ENCODE results near the gene RPL5. TPM values are rescaled to one million over a fixed set of nuclear protein-coding genes. Genes with fewer than 3 reads are reported as not detected.

The RPL5 gene
- total RNA-seq, 2 donors from 2014 or later: 749 to 786 TPM

DNA sequence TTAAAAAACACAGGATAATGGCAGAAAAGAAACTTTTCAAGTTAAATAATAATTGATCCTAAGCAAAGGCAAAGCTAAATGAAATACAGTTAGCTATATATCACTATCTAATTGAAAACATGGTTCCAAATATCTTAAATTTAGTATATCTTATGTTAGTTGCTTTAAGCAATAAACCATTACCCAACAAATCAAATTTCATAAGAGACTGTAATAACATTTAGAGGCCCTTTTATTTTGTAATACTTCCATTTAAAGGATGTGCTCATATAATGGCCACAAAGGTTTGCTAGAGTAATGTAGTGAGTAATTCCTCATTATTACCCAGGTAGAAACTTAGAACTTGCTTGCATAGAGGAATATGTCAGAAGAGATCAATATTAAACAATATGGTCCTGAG lies 32.3 kb downstream of the RPL5 start:
- H3K9me3 ChIP-seq: no peaks in the 10 kb centered on the region
- intact Hi-C loops (cut with DNase I): no loop called here
- no peaks in the 10 kb centered on the region for H3K4me1 ChIP-seq

GRCh38 chr1:92870591-92870990 lies 38.8 kb downstream of the RPL5 start:
- no peak overlapping the region for H3K4me3 ChIP-seq
- intact Hi-C loops (cut with DNase I): no loop called here
- no peak overlapping the region for H3K27ac ChIP-seq
- H3K27me3 ChIP-seq: no peaks in the 10 kb centered on the region
- no peaks in the 10 kb centered on the region for H3K4me1 ChIP-seq
- TF ChIP-seq, protein P1, sequence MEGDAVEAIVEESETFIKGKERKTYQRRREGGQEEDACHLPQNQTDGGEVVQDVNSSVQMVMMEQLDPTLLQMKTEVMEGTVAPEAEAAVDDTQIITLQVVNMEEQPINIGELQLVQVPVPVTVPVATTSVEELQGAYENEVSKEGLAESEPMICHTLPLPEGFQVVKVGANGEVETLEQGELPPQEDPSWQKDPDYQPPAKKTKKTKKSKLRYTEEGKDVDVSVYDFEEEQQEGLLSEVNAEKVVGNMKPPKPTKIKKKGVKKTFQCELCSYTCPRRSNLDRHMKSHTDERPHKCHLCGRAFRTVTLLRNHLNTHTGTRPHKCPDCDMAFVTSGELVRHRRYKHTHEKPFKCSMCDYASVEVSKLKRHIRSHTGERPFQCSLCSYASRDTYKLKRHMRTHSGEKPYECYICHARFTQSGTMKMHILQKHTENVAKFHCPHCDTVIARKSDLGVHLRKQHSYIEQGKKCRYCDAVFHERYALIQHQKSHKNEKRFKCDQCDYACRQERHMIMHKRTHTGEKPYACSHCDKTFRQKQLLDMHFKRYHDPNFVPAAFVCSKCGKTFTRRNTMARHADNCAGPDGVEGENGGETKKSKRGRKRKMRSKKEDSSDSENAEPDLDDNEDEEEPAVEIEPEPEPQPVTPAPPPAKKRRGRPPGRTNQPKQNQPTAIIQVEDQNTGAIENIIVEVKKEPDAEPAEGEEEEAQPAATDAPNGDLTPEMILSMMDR (IDR thresholded peaks at IDR 0.05): no peak
- H3K36me3 ChIP-seq: no peaks in the 10 kb centered on the region
- H3K9ac ChIP-seq (ENCODE audit: low read depth in 2 of 2, low read length in 2 of 2): no peak overlapping the region
- DNase-seq: no peak
- H3K9me3 ChIP-seq: no peaks in the 10 kb centered on the region

More for the DNA sequence above, 32.3 kb downstream of the RPL5 start:
- no peaks in the 10 kb centered on the region for H3K36me3 ChIP-seq
- no peak overlapping the region for H3K4me3 ChIP-seq
- no peaks in the 10 kb centered on the region for H3K27me3 ChIP-seq
- TF ChIP-seq, protein P1 (IDR thresholded peaks at IDR 0.05): no peak
- no peak for DNase-seq
- no peak overlapping the region for H3K27ac ChIP-seq
- H3K9ac ChIP-seq (ENCODE audit: low read depth in 2 of 2, low read length in 2 of 2): no peak overlapping the region

DNA sequence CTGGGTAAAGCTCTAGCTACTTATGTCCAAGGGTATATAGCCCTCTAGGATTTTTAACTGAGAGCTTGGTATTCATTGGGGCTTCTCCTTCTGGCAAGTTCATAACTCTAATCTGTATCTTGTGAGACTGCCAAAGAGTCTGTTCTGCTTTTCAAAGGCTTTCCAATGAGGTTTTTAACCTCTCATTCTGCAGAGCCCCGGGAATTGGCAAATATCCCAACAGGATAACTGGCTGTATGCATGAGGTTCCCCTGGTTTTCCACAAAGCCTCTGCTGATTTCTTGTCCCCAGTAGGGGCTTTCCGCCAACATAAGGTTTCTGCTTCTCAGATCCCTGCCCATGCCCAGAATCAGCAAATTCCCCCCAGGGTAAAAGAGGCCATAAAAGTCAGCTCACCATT lies 40.9 kb downstream of the RPL5 start:
- H3K4me3 ChIP-seq: no peak overlapping the region
- H3K9me3 ChIP-seq: no peaks in the 10 kb centered on the region
- intact Hi-C loops (cut with DNase I): no loop called here
- DNase-seq: no peak
- TF ChIP-seq, protein P1 (IDR thresholded peaks at IDR 0.05): no peak
- no peak overlapping the region for H3K27ac ChIP-seq
- H3K27me3 ChIP-seq: no peaks in the 10 kb centered on the region
- no peaks in the 10 kb centered on the region for H3K36me3 ChIP-seq
- peaks cover under 1% of the 10 kb centered on the region for H3K4me1 ChIP-seq
- no peak overlapping the region for H3K9ac ChIP-seq (ENCODE audit: low read depth in 2 of 2, low read length in 2 of 2)

- Histone ChIP-seq H3K27me3 (no peaks in the 10 kb centered on the region), H3K4me1 (peaks cover 5% of the 10 kb centered on the region), H3K27ac (no peak overlapping the region), H3K4me3 (no peak overlapping the region), H3K36me3 (no peaks in the 10 kb centered on the region), H3K9me3 (no peaks in the 10 kb centered on the region), H3K9ac (ENCODE audit: low read depth in 2 of 2, low read length in 2 of 2) (no peak overlapping the region)
- no peak for DNase-seq
- intact Hi-C loops (cut with DNase I): no loop called here
- TF ChIP-seq, protein P1 (IDR thresholded peaks at IDR 0.05): no peak
Measured at GRCh38 chr1:92874987-92875386, 43.1 kb downstream of the RPL5 start.

- DNase-seq: no peak
Measured at GRCh38 chr1:92876351-92876750, 44.5 kb downstream of the RPL5 start.

More at GRCh38 chr1:92876351-92876750, 44.5 kb downstream of the RPL5 start:
- Histone ChIP-seq H3K27ac (peak overlapping the region; percentile 10), H3K27me3 (no peaks in the 10 kb centered on the region), H3K9me3 (no peaks in the 10 kb centered on the region), H3K4me3 (no peak overlapping the region), H3K9ac (ENCODE audit: low read depth in 2 of 2, low read length in 2 of 2) (no peak overlapping the region), H3K4me1 (peaks cover 5% of the 10 kb centered on the region), H3K36me3 (no peaks in the 10 kb centered on the region)
- intact Hi-C loops (cut with DNase I): no loop called here
- TF ChIP-seq, protein P1 (IDR thresholded peaks at IDR 0.05): no peak

All from colonic mucosa (tissue), 4 donors.